CD14-positive monocyte (primary cell): Measurements from ENCODE around the gene WNT16. TPM values are rescaled to one million over a fixed set of nuclear protein-coding genes. Genes with fewer than 3 reads are reported as not detected.

Experiments
- DNase-seq, 3 donors: peaks; one replicate each; pipeline ENCODE4 v3.0.0-alpha.2; 2011 to 2022
- H2AFZ ChIP-seq: 2 replicates; pipeline ENCODE4 v1.6.0; 2012; ENCODE audit warnings: mild to moderate bottlenecking, low read depth, low read length, inconsistent platforms; ENCODE audit not compliant: insufficient read depth, poor library complexity, severe bottlenecking
- H3K27ac ChIP-seq, 2 donors: 1 replicate in 1 of 2; 2 replicates in 1 of 2; pipeline ENCODE4 v1.5.1; 2012 to 2013; ENCODE audit warnings: low read length in 2 of 2, control low read depth in 1 of 2, inconsistent platforms in 1 of 2, low read depth in 1 of 2, mild to moderate bottlenecking in 1 of 2
- H3K27me3 ChIP-seq, 2 donors: one replicate each; pipeline versions ENCODE4 v1.6.0 to v1.6.1; 2011 to 2013; ENCODE audit warnings: low read length in 2 of 2; ENCODE audit not compliant: control insufficient read depth in 2 of 2, insufficient read depth in 2 of 2
- H3K36me3 ChIP-seq, 2 donors: replicated peaks in 1 of 2; 1 replicate in 1 of 2; 2 replicates in 1 of 2; pipeline versions ENCODE4 v1.5.1 to v1.6.1; 2012 to 2013; ENCODE audit warnings: low read length in 2 of 2, control low read depth in 1 of 2, inconsistent platforms in 1 of 2, mild to moderate bottlenecking in 1 of 2; ENCODE audit not compliant: insufficient read depth in 2 of 2, control insufficient read depth in 1 of 2
- H3K4me1 ChIP-seq, 2 donors: 1 replicate in 1 of 2; 2 replicates in 1 of 2; pipeline versions ENCODE4 v1.5.1 to v1.6.1; 2012 to 2013; ENCODE audit warnings: low read length in 2 of 2, control low read depth in 1 of 2, inconsistent platforms in 1 of 2, mild to moderate bottlenecking in 1 of 2, moderate library complexity in 1 of 2; ENCODE audit not compliant: insufficient read depth in 2 of 2, control insufficient read depth in 1 of 2
- H3K4me2 ChIP-seq: replicated peaks from 2 replicates; pipeline ENCODE3; 2012; ENCODE audit warnings: low read length, moderate library complexity, mild to moderate bottlenecking; ENCODE audit not compliant: poor library complexity, severe bottlenecking; ENCODE audit errors: extremely low read depth
- H3K4me3 ChIP-seq, 3 experiments: fragments of 200-600 bp in 1 of 3; sonication (generic) in 1 of 3; replicated peaks in 1 of 3; 1 replicate in 2 of 3; 2 replicates in 1 of 3; pipeline ENCODE4 v1.5.1; 2011 to 2013; ENCODE audit warnings: low read length in 3 of 3, mild to moderate bottlenecking in 3 of 3, control low read depth in 2 of 3, low read depth in 2 of 3, inconsistent platforms in 1 of 3, moderate library complexity in 1 of 3
- H3K79me2 ChIP-seq: 2 replicates; pipeline ENCODE4 v1.6.0; 2012; ENCODE audit warnings: mild to moderate bottlenecking, control low read depth, inconsistent platforms, low read length, moderate library complexity; ENCODE audit not compliant: insufficient read depth
- H3K9ac ChIP-seq: 2 replicates; pipeline ENCODE4 v1.6.0; 2017; ENCODE audit warnings: low read length, mild to moderate bottlenecking; ENCODE audit not compliant: insufficient read depth, poor library complexity, severe bottlenecking
- H3K9me3 ChIP-seq, 2 donors: replicated peaks in 1 of 2; 1 replicate in 1 of 2; 2 replicates in 1 of 2; pipeline versions ENCODE4 v1.5.1 to v1.6.1; 2012 to 2013; ENCODE audit warnings: low read length in 2 of 2, control low read depth in 1 of 2; ENCODE audit not compliant: control insufficient read depth in 1 of 2, insufficient read depth in 1 of 2
- H4K20me1 ChIP-seq: 2 replicates; pipeline ENCODE4 v1.6.0; 2012; ENCODE audit warnings: mild to moderate bottlenecking, low read length, control low read depth, moderate library complexity; ENCODE audit not compliant: insufficient read depth
- H3K27ac Mint-ChIP-seq, 7 donors: one replicate each; pipeline ENCODE4 v1.8.0; 2020; ENCODE audit warnings: mild to moderate bottlenecking in 7 of 7, mixed read lengths in 7 of 7, moderate library complexity in 6 of 7, inconsistent platforms in 2 of 7
- H3K27me3 Mint-ChIP-seq, 3 donors: one replicate each; pipeline ENCODE4 v1.8.0; 2021 to 2022; ENCODE audit warnings: low read depth in 3 of 3, mild to moderate bottlenecking in 3 of 3, mixed read lengths in 3 of 3, moderate library complexity in 3 of 3, inconsistent platforms in 1 of 3
- H3K36me3 Mint-ChIP-seq, 2 donors: one replicate each; pipeline ENCODE4 v1.8.0; 2020; ENCODE audit warnings: mixed read lengths in 2 of 2, inconsistent platforms in 1 of 2, mild to moderate bottlenecking in 1 of 2
- H3K4me1 Mint-ChIP-seq: one replicate; pipeline ENCODE4 v1.8.0; 2020; ENCODE audit warnings: mild to moderate bottlenecking, mixed read lengths
- H3K4me3 Mint-ChIP-seq, 2 donors: one replicate each; pipeline ENCODE4 v1.8.0; 2020; ENCODE audit warnings: mild to moderate bottlenecking in 2 of 2, mixed read lengths in 2 of 2, moderate library complexity in 1 of 2
- H3K9me3 Mint-ChIP-seq, 7 donors: one replicate each; pipeline ENCODE4 v1.8.0; 2020 to 2022; ENCODE audit warnings: mixed read lengths in 7 of 7, mild to moderate bottlenecking in 6 of 7, moderate library complexity in 6 of 7, inconsistent platforms in 2 of 7
- CTCF ChIP-seq: fragments of 200-600 bp; IDR thresholded peaks from one replicate; pipeline ENCODE4 v1.8.0; 2022; ENCODE audit warnings: antibody characterized with exemption, mild to moderate bottlenecking
- WGBS: methylation state at CpG from one replicate; pipeline ENCODE4 v1.1.5; 2013; ENCODE audit warnings: missing lambda C conversion rate; ENCODE audit not compliant: insufficient coverage; 5-methylcytosine and 5-hydroxymethylcytosine counted together
- intact Hi-C, 2 donors: fragments of 100-400 bp; cut with micrococcal nuclease; formaldehyde crosslinking; loops; one replicate each; pipeline versions ENCODE4 v1.15.0 to v1.15.1; 2023
- polyA plus RNA-seq, 3 donors: library from polyadenylated mRNA; depleted of rRNA in 1 of 3; unstranded in 2 of 3; stranded (reverse) in 1 of 3; fragments of 300-500 nt in 2 of 3; fragments of >200 nt in 1 of 3; fragmentation: Illumina TruSeq in 2 of 3; gene quantifications; 1 replicate in 2 of 3; 2 replicates in 1 of 3; pipeline ENCODE4 v1.2.3, GENCODE V29; 2012 to 2021

Gene WNT16
- polyA plus RNA-seq, 3 donors: 0.05 TPM; not detected in 2

- peaks cover 0 to 12% of the 10 kb centered on the region in 2 donors for H3K36me3 Mint-ChIP-seq
- no peaks in the 10 kb centered on the region for H3K36me3 ChIP-seq
- DNase-seq: no peak
- no peak overlapping the region for H3K9ac ChIP-seq
- H3K27me3 ChIP-seq: peaks cover 0 to 7% of the 10 kb centered on the region in 2 donors
- no peak overlapping the region for H3K27ac Mint-ChIP-seq
- H3K9me3 ChIP-seq: no peaks in the 10 kb centered on the region
- TF ChIP-seq CTCF: no peak
- no peaks in the 10 kb centered on the region for H3K4me1 Mint-ChIP-seq
- H3K4me3 ChIP-seq: no peak overlapping the region
- no peaks in the 10 kb centered on the region for H3K9me3 Mint-ChIP-seq
- no peak overlapping the region for H3K4me2 ChIP-seq
- intact Hi-C loops: no loop called here
- no peaks in the 10 kb centered on the region for H3K4me1 ChIP-seq
- H3K79me2 ChIP-seq: no peaks in the 10 kb centered on the region
- no peaks in the 10 kb centered on the region for H4K20me1 ChIP-seq
- H3K27ac ChIP-seq: no peak overlapping the region
- no peak overlapping the region for H3K4me3 Mint-ChIP-seq
- no peak overlapping the region for H2AFZ ChIP-seq
- peaks cover 0 to 2% (median 0%) of the 10 kb centered on the region in 3 donors for H3K27me3 Mint-ChIP-seq
Measured at GRCh38 chr7:121341933-121342332, 13.1 kb downstream of the WNT16 start.

DNA sequence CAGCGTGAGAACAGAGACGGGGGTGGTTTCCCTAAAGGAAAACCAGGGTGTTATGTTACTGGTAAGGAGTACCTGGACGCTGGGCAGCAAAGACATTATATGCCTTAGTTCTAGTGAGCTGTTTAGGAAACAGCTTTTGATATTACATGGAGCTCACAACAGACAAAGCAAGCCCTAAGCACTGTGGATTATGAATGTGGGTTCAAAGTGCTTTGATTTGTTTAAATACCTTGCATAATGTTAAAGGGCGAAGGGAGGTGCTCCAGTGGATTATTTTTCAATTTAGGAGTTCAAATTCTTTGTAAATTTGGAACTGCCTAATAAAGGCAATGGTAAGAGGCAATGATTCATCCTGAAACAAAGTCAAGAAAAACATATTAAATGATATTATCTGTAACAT, 13.8 kb downstream of the WNT16 start:
- H3K4me3 ChIP-seq: no peak overlapping the region
- no peak overlapping the region for H3K4me3 Mint-ChIP-seq
- H4K20me1 ChIP-seq: no peaks in the 10 kb centered on the region
- peaks cover 5 to 18% of the 10 kb centered on the region in 2 donors for H3K36me3 Mint-ChIP-seq
- H3K27me3 Mint-ChIP-seq: no peaks in the 10 kb centered on the region
- H3K36me3 ChIP-seq: no peaks in the 10 kb centered on the region
- no peak overlapping the region for H3K27ac ChIP-seq
- no peak overlapping the region for H3K9ac ChIP-seq
- no peak for DNase-seq
- peaks cover 0 to 2% of the 10 kb centered on the region in 2 donors for H3K27me3 ChIP-seq
- no peaks in the 10 kb centered on the region for H3K9me3 ChIP-seq
- intact Hi-C loops: no loop called here
- H3K4me1 Mint-ChIP-seq: no peaks in the 10 kb centered on the region
- H2AFZ ChIP-seq: no peak overlapping the region
- no peak overlapping the region for H3K27ac Mint-ChIP-seq
- TF ChIP-seq CTCF: no peak
- no peak overlapping the region for H3K4me2 ChIP-seq
- no peaks in the 10 kb centered on the region for H3K4me1 ChIP-seq
- WGBS: 100% methylated on average over 3 of the region's 4 CpGs
- H3K79me2 ChIP-seq: no peaks in the 10 kb centered on the region
- H3K9me3 Mint-ChIP-seq: no peaks in the 10 kb centered on the region
